Iris pigment epithelial cell (primary cell): ENCODE results near the gene RPL32.
"Not testable (repeated sequence)": the region's sequence is repeated elsewhere in the genome, so short reads cannot be mapped to it uniquely, and the experiment has no call there.

Experiments used
- DNase-seq: peaks from one replicate; pipeline ENCODE4 v3.0.0-alpha.2; 2011; ENCODE audit warnings: low read depth

Gene RPL32

DNA sequence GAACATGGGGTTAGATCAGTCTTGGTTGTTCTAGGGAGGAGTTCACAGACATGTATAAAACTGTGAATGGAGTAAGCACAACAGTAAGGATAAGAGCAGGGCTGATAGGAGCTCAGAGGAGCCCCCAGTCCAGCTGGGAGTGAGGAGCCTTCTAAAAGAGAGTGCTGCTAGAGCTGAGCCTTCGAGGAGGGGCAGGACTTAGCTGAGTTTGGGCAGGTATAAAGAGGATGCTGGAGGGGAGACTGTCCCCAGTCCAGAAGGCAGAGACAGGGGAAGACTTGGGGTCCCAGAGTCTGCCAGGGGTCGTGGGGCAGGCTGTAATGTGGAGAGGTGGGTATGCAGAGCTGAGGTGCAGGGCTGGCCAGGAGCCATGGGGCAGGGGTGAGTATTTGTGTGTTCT, 32.8 kb downstream of the RPL32 start:
- no peak for DNase-seq

DNA sequence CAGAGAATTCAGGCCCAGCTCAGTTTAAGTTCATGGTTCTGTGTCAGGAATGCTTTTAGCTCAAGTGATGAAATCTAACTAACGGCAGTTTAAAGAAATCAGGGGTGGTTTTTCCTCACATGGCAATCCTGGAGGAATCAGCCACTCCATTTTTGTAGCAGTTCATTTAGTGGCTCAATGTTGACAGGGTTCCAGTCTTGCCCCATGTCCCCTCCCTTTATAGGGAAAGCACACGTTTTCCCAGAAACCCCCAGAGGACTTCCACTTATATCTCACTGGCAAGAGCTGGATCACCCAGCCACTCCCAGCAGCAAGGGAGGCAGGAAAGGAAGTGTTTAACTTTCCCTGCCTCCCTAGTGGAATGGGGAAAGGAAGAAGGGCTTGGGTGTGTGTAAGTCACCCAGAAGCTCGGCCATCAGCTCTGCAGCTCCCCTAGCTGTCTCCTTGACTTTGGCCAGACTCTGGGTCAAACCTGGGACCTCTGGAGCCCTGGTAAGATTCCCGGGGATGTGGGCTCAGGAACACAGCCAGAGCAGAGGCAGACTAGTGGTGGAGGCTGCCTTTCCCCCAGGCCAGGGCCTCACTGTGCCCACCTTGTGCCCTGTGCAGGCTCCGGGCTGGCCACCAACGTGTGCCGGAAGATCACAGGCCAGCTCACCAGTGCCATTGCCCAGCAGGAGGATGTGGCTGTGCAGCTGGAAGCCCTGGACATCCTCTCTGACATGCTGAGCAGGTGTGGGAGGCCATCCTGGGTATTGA, 33.6 kb downstream of the RPL32 start:
- no peak for DNase-seq

DNA sequence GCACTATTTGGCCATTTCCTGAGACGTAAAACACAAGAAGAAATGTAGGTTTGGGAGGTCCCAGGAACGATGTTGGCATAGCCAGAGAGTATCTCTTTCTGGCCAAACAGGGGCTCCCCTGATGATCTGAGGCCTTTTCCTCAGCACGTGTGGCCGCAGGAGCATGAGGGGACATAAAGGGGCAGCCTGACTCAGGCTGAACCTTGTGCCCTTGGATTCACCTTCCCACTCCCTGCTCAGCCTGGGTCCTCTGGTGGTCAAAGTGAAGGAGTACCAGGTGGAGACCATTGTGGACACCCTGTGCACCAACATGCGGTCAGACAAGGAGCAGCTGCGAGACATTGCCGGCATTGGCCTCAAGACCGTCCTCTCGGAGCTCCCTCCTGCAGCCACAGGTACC, 34.3 kb downstream of the RPL32 start:
- DNase-seq = no peak

DNA sequence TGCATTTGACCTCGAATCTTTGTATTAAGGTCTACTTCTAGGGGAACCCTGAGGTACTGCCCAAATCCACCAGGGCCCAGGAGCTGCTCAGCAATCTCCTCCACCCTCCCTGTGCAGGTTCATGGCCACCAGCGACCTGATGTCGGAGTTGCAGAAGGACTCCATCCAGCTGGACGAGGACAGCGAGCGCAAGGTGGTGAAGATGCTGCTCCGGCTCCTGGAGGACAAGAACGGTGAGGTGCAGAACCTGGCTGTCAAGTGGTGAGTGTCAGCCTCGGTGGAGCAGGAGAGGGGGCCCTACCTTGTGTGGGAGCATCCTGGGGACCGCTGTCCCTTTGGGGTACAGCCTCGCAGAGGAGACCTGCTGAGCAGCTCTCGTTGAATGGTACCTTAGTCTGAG, 38.0 kb downstream of the RPL32 start:
- DNase-seq = no peak

DNA sequence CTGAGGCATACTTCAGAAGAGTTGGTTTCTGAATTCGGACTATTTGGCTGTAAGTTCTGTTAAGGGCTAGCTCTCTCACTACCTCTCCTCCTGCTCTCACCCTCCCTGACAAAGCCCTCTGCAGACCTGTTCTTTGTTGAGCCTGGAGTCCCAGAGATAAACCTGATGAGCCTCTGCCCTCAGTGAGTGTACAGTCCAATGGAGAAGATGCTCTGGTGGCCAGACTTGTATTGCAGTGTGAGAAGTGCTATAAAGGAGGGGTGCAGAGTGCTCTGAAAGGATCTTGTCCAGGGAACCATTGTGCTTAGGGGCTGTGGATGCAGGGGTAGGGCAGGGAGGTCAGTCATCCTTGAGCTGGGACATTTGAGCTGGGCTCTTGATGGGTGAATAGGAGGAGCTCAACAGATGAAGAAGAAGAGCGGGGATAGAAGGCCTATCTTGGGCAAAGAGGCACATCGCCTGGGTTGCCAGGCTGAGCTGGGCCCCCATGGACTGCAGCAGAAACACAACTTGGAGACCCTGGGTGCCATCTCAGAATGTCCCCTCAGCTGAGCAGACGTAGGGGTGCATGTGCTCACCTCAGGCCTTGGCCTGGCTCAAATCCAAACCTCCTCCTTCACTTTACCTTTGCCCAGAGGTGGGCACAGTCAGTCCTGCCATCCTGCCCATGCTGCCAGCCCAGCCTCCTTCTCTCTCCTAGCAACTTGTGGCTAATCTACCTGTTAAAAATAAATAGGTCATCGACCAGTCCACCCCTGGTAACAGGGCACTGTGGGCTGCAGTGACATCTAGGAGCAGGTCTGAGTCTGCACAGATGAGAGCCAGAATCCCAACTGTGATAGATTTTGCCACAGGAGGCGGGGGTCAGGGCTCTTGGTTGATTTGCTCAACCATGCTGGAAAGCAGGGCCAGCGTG, 41.6 kb downstream of the RPL32 start:
- DNase-seq = no peak

DNA sequence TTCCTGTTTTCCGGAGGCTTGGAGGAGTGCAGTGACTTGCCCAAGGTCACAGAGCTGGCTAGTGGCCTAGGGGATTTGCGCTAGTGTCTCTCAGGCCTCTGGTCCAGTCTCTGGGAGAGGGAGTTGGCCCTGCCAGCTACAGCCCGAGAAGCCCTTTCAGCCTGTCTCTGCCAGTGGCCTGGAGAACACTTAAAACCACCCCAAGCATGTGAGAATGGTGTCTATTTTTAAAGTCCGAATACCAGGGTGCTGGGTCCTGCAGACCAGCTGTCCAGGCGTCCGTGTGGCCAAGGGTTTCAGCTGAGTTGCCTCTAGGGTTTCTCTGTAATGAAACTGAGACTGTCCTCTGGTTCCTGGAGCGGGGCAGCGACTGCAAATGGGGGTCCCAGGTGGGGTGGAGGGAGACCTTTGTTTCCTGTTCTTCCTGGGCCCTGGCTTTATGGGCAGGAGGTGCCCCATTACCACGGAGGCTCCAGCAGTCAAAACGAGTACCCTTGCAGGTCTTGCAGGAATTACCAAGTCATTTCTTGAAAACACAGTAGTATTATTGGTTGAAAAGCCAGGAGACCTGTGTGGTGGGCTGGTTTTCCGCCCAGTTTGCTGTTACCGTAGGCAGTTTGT, 42.7 kb downstream of the RPL32 start:
- DNase-seq = no peak

DNA sequence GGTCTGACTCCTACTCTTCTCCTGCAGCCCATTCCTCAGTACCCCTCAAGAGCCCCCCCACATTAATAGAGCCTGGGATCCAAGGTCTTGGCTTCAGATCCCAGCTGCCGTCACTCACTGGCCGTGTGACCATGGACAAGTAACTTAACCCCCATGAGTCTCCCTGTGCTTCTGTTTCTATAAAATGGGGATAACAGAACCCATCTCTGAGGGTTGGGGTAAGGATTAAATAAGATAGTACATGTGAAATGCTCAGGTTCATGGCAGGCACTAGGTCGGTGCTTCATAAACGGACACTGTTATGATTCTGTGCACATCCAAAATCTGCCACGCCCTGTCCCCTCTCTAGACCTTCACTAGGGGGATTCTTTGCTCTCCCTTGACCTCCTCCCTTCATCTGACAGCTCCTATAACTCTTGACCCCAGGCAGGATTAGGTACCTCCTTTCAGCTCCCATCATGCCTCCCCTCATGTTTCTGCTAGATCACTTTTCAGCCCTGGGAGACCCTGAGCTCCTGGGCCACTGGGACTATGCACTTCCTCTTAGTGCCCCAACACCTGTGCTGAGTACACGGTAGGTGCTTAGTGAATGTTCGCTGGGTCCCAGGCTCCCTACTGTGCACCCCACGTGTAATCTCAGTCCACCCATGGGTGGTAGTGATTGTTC, 43.3 kb downstream of the RPL32 start:
- DNase-seq = no peak

DNA sequence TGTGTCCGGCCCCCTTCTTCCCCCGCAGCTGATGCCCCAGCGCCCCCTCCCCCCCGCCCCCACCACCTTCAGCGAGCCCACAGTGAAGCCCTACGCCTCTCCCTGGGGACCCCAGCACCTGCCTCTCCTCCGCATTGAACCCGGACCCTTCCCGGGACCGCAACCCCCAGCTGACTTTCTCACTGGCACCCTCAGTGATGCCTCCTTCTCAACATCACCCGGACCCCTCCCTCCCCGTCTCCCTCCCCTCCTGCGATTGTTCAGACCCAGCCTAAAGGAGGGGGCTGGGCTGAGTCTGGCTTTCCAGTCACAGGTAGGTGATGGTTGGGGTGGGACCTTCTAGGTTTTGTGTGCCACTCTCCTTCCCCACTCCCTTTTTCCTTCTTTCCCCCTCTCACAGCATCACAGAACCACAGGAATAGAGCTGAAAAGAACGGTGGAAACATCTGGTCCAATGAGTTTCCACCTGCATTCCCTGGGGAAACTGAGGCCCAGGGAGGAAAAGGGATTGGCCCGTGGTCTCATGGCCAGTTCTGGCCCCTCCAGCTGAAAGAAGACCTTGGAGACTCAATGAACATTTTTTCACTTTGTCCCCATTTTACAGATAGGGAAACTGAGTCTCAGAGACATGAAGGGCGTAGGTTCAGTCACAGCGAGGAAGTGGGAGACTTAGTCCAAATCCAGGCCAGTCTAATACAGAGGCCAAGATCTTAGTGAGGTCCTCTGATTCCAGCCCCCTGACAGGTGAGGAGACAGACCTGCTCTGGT, 44.1 kb downstream of the RPL32 start:
- DNase-seq = no peak

DNA sequence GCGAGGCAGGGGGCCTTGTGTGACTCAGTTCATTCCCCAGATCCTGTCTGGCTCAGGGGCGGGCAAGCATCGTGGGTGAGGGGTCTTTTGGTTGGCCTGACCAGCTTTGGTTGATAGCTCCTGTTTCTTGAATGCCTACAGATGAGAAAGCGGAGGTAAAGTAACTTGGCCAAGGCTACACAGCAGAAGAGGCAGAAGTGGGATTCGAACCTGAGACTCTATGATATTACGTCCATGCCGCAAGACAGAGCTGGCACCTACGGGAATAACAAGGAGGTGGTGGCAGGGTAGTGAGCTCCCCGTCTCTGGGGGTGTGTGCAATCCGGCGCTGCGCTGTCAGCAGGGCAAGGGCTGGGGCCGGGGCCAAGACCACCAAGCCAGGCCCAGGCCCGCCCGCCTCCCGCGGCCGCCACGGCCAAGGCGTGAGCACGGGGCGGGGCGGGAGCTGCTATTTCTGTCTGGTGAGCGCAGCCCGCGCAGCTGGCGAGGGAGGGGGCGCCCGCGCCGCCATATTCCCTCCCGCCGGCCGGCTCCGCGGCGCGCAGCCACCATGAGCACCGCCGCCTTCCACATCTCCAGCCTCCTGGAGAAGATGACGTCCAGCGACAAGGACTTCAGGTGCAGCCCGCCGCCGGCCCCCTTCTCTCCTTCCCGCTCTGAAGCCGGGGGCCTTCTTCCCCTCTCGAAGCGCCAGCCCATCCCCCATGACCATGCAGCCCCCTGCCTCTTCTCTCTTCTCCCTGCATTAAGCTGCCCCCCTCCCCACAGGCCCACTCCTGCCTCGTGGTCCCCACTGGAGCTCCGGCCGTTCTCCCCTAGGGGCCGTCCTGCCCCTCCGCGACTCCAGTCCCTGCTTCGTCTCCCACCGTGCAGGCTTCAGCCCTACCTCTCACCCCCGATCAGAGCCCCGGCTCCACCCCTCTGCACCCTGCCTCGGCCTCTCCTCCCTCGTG, 44.9 kb downstream of the RPL32 start, which contains the start of gene CAND2:
CAND2 (plus strand) TSS at position 510 of the 953 bp plus-strand sequence; CDS start at position 551, 41 bp downstream.
- DNase-seq = peak; percentile 36

DNA sequence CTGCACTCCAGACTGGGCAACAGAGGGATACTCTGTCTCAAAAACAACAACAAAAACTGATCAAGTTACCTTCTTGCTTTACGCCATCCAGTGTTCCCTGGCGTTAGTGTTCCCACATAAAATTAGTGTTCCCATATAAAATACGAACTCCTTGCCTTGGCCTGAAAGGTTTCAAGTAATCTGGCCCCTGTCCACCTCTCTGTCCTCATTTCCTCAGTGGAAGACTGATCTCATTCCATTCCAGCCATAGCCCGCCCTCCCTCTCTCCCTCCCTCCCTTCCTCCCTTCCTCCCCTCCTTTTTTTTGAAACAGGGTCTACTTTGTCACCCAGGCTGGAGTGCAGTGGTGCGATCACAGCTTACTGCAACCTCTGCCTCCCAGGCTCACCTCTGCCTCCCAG, 47.7 kb downstream of the RPL32 start:
- DNase-seq = no peak

DNA sequence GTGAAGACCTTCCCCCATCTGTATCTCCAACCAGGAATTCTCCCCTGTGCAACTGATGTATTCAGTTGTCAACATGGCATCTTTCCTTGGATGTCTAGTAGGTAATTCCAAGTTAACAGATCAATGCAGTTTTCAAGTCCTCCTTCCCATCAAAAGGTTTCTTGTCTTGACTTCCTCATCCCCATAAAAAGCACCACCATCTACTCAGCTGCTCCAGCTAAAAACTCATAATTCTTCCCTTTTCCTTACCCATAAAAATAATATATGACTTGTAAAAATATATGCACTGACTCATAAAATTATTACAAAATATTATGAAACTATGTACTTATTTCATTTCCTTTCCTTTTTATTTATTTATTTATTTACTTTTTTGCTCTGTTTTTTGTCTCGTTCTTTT, 49.9 kb downstream of the RPL32 start:
- no peak for DNase-seq

DNA sequence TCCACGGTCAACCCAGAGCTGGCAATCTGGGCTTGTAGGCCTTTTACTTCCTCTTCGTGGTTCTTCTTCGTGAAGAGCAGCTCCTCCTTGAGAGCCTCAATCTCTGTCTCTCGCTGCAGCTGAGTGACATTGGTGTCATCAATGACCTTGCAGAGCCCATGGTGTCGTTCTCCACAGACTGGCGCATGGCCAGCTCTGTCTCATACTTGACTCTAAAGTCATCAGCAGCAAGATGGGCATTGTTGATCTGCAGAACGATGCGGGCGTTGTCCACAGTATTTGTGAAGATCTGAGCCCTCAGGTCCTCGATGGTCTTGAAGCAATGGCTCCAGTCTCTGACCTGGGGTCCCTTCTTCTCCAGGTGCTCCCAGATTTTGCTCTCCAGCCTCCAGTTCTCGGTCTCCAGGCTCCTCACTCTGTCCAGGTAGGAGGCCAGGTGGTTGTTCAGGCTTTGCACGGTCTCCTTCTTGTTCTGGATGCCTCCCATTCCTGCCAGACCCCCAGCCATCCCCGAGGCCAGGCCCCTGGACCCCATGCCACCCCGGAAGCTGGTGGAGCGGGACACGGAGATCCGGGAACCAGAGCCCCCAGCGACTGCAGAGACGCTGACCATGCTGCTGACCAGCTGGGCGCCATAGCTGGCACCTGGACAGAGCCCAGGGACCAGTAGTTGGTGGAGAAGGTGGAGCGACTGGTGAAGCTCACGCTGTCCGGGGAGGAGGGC, 53.2 kb downstream of the RPL32 start:
- DNase-seq = not testable (repeated sequence)

DNA sequence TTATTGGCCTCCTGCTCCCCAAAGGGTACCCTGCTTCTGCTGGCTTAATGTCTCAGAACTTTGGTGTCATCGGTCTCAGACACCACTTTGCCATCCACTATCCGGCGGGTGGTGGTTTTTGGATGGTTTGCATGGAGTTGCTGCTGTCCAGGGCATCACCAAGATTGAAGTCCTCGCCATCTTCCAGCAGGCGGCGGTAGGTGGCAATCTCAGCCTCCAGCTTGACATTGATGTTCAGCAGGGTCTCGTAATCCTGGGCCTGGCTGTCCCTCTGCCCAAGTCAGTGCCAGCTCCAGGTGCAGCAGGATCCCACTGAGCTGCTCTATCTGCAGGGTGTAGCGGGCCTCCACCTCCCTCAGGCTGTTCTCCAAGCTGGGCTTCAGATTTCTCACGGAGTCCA, 54.0 kb downstream of the RPL32 start:
- peak; percentile 24 for DNase-seq

DNA sequence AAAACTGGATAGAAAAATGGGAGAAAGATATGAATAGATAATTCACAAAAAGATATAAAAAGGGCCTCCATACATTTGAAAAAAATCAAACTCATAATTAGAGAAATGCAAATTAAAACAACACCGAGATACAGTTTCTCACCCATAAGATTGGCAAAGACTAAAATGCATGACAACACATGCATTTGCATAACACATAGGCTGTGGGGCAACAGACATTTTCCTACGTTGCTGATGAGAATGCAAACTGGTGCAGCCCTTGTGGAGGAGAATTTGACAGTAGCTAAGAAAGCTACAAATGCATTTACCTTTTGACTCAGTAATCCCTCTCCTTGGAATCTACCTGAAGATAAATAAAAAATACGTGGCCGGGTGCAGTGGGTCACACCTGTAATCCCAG, 56.3 kb downstream of the RPL32 start:
- DNase-seq = no peak
